Measurements from ENCODE around the gene CARD8. TPM values are rescaled to one million over a fixed set of nuclear protein-coding genes. Genes with fewer than 3 reads are reported as not detected.

The CARD8 gene
- total and polyA plus RNA-seq, 10 of the 15 experiments (the other 5 are each of a cell fraction or from before 2014, with no cell fraction given): 39.8 to 69.8 (median 46.1) TPM

DNA sequence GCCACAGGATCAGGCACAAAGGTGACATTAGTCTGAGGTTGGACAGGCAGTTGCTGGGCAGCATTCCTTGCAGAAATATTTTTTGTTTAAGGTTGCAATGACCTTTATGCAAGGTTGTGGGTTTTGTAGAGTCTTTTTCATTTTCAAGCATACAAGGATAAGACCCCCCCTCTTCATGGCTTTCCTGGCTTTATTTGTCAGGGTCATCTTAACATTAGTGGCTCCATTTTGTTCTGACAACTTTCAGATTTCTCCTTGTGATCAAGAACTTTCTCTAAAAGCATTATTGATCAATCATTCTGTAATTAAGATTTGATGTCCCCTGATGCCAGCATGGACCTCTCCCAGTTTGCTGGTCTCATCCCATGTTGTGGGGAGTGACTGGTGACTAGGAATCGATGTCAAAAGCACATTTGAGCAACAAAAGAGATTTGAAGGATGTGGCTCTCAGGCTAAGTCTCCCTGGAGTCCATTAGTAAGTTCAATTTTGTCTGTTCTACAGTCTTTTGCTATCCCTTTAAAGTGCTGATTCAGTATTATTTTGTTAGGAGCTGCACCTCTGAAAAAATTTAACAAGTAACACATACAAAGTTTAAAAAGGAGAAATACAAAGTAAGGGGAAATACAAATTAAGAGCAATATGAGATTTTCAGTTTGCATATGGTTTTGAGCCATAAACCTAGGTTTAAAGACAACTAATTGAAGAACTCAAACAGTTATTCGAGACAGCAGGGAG lies 5.3 kb downstream of the CARD8 start:
- Histone ChIP-seq H3K4me1 (ENCODE audit: control insufficient read depth, insufficient read depth, low read length) (peaks cover 28% of the 10 kb centered on the region), H3K79me2 (ENCODE audit: control insufficient read depth, insufficient read depth, low read length) (peaks cover 44% of the 10 kb centered on the region), H3K4me3 (no peak overlapping the region), H3K4me2 (ENCODE audit: control insufficient read depth, insufficient read depth) (peak overlapping the region; percentile 47; the same call in 1 of the 2 replicates), H4K20me1 (ENCODE audit: control insufficient read depth, insufficient read depth) (no peaks in the 10 kb centered on the region), H3K36me3 (ENCODE audit: control insufficient read depth in 2 of 2, insufficient read depth in 2 of 2, low read length in 1 of 2) (peaks cover 0 to 3% of the 10 kb centered on the region in 2 experiments; a peak in 2 of 4 replicates), H3K27ac (ENCODE audit: control insufficient read depth, insufficient read depth) (peak overlapping the region; percentile 97), H3K9ac (ENCODE audit: control insufficient read depth, insufficient read depth, low read length) (peak overlapping the region; percentile 80; the same call in 1 of the 2 replicates), H3K9me3 (replicated peaks; ENCODE audit: control insufficient read depth, insufficient read depth, low read length) (no peaks in the 10 kb centered on the region), H3K27me3 (replicated peaks in 1 of 2; ENCODE audit: control insufficient read depth in 2 of 2, insufficient read depth in 2 of 2, low read length in 1 of 2) (no peaks in the 10 kb centered on the region), H2AFZ (ENCODE audit: control insufficient read depth, low read depth, low read length) (no peak overlapping the region; the same call in 1 of the 2 replicates)
- ChIA-PET POLR2A (interaction anchor here (0.8 to 2.2 kb wide), 4 partner anchors 47 to 140 kb away, joined by 3 to 17 read pairs (median 3); partner anchors contain the start of genes PLA2G4C, SYNGR4 and TMEM143), SMC1A (ENCODE audit: uncharacterized antibody, unreplicated experiment) (interaction anchor here (1.0 to 1.8 kb wide), 3 partner anchors 8 to 47 kb away, joined by 5 to 17 read pairs (median 7); no protein-coding TSS in a partner anchor), CTCF (interaction anchor here (0.9 to 2.3 kb wide), 7 partner anchors 7 to 84 kb away, joined by 3 to 15 read pairs (median 5); no protein-coding TSS in a partner anchor), RAD21 (ENCODE audit: unreplicated experiment) (interaction anchor here (0.5 to 2.2 kb wide), 4 partner anchors 9 to 140 kb away, joined by 3 to 21 read pairs (median 8); partner anchors contain the start of gene PLA2G4C)
- BruUV-seq (replicated peaks): no TSS peak
- no peak for ATAC-seq
- DNase-seq (ENCODE audit: low read depth, low spot score): no peak
- no peak for FAIRE-seq
- in situ Hi-C loops (cut with MboI) (no loop called here), intact Hi-C loops (cut with micrococcal nuclease; ENCODE audit: unreplicated experiment) (no loop called here)
- TF ChIP-seq, protein P1, sequence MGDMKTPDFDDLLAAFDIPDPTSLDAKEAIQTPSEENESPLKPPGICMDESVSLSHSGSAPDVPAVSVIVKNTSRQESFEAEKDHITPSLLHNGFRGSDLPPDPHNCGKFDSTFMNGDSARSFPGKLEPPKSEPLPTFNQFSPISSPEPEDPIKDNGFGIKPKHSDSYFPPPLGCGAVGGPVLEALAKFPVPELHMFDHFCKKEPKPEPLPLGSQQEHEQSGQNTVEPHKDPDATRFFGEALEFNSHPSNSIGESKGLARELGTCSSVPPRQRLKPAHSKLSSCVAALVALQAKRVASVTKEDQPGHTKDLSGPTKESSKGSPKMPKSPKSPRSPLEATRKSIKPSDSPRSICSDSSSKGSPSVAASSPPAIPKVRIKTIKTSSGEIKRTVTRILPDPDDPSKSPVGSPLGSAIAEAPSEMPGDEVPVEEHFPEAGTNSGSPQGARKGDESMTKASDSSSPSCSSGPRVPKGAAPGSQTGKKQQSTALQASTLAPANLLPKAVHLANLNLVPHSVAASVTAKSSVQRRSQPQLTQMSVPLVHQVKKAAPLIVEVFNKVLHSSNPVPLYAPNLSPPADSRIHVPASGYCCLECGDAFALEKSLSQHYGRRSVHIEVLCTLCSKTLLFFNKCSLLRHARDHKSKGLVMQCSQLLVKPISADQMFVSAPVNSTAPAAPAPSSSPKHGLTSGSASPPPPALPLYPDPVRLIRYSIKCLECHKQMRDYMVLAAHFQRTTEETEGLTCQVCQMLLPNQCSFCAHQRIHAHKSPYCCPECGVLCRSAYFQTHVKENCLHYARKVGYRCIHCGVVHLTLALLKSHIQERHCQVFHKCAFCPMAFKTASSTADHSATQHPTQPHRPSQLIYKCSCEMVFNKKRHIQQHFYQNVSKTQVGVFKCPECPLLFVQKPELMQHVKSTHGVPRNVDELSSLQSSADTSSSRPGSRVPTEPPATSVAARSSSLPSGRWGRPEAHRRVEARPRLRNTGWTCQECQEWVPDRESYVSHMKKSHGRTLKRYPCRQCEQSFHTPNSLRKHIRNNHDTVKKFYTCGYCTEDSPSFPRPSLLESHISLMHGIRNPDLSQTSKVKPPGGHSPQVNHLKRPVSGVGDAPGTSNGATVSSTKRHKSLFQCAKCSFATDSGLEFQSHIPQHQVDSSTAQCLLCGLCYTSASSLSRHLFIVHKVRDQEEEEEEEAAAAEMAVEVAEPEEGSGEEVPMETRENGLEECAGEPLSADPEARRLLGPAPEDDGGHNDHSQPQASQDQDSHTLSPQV (IDR thresholded peaks at IDR 0.05): peak; percentile 95
- TF ChIP-seq, protein P2, sequence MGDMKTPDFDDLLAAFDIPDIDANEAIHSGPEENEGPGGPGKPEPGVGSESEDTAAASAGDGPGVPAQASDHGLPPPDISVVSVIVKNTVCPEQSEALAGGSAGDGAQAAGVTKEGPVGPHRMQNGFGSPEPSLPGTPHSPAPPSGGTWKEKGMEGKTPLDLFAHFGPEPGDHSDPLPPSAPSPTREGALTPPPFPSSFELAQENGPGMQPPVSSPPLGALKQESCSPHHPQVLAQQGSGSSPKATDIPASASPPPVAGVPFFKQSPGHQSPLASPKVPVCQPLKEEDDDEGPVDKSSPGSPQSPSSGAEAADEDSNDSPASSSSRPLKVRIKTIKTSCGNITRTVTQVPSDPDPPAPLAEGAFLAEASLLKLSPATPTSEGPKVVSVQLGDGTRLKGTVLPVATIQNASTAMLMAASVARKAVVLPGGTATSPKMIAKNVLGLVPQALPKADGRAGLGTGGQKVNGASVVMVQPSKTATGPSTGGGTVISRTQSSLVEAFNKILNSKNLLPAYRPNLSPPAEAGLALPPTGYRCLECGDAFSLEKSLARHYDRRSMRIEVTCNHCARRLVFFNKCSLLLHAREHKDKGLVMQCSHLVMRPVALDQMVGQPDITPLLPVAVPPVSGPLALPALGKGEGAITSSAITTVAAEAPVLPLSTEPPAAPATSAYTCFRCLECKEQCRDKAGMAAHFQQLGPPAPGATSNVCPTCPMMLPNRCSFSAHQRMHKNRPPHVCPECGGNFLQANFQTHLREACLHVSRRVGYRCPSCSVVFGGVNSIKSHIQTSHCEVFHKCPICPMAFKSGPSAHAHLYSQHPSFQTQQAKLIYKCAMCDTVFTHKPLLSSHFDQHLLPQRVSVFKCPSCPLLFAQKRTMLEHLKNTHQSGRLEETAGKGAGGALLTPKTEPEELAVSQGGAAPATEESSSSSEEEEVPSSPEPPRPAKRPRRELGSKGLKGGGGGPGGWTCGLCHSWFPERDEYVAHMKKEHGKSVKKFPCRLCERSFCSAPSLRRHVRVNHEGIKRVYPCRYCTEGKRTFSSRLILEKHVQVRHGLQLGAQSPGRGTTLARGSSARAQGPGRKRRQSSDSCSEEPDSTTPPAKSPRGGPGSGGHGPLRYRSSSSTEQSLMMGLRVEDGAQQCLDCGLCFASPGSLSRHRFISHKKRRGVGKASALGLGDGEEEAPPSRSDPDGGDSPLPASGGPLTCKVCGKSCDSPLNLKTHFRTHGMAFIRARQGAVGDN (IDR thresholded peaks at IDR 0.05): peak; percentile 71
- no peak for TF ChIP-seq SP1 (IDR thresholded peaks at IDR 0.05; ENCODE audit: low read depth, low read length)
- WGBS (ENCODE audit: insufficient coverage, insufficient replicate concordance, low lambda C conversion rate, missing lambda C conversion rate): 5% methylated on average over 2 of the region's 2 CpGs

Measured in GM12878 (cell line).